Cardiac septum (tissue), 1 donor: ENCODE results near the gene EOMES. TPM values are rescaled to one million over a fixed set of nuclear protein-coding genes. Genes with fewer than 3 reads are reported as not detected.
A peak's percentile ranks its signal among the peaks of the same experiment; 100 is the strongest.

Source experiments
- DNase-seq: peaks from one replicate; pipeline ENCODE4 v3.0.0-alpha.2; 2020; ENCODE audit warnings: low spot score
- intact Hi-C: fragments of 100-400 bp; cut with DNase I; formaldehyde crosslinking; loops from one replicate; pipeline ENCODE4 v1.14.0; 2022
- total RNA-seq: library from RNA; stranded (reverse); fragmentation: NEBNext Ultra II Directional; extraction: Animal tissue kit (Norgen Biotek cat#: 25700); gene quantifications from one replicate; pipeline ENCODE4 v1.2.1, GENCODE V29; 2021
- donor health status: DM: no; HTN: no; CAD: no.

The EOMES gene
- total RNA-seq, 1 donor from 2014 or later = not detected

DNA sequence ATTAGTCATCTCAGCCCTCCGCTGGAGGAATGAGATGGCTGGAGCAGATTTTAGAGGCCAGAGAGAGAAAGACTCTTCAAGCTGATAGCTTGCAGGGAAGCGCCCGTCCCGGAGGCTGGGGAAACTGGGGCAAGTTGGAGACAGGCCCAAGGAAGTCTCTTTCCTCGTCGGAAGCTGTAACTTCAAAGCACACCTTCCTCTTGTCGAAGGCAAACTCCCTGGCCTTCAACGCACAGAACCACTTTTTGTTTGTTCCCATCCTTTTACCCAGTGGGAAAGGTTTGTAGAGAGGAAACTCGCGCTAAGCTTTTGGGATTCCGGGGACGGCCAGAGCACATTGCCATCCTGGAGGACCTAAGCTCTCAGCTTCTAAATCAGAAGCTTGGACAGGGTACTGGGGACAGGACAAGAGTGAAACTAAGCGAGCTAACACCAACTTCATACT is 900 bp upstream of the EOMES start:
- intact Hi-C loops = no loop called here

GRCh38 chr3:27720899-27721716 is 1.0 kb downstream of the EOMES start:
- intact Hi-C loops = no loop called here
- no peak for DNase-seq

More for the DNA sequence above, 900 bp upstream of the EOMES start:
- no peak for DNase-seq

DNA sequence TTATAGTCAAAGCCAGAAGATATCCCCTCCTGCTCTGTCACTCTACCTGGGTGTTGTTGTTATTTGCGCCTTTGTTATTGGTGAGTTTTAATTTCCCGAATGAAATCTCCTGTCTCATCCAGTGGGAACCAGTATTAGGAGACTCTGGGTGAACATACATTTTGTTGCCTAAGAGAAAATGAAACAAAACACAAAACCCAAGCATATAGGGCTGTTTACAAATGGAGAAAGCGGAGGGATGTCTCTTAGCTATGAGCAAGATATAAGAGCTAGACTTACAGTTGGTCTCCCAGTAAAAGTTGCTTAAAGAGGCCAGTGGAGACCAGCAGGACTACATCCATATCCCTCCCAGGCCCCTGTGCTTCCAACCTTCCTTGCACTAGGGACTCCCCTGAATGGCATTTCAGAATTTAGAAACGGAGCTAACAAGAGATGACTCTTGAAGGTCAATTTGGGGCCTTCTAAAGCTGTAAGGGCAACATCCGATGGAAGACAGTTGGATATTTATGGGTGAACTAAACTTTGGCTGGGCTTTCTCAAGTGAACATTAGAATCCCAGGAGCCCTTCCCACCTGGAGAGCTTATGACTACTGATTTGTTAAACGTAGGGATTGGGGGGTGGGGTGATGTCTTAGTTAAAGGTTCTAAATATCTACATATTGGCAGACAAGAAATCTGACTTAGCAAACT is 2.7 kb downstream of the EOMES start:
- intact Hi-C loops = no loop called here

DNA sequence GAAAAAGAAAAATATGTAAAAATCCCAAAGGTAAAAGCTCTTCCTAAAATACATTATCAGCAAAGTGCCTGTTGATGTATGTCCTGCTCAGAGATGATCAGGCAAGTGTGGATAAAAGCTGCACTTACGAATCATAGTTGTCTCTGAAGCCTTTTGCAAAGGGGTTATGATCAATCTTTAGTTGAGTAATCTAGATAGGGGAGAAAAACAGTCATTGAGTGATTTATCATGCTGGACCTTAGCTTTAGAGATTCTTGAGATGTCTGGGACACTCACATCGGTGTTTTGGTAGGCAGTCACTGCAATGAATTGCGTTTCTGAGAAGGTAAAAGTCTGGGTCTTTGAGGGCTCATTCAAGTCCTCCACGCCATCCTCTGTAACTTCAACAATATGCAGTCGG is 3.7 kb downstream of the EOMES start:
- intact Hi-C loops = no loop called here
- no peak for DNase-seq

More for the DNA sequence above, 2.7 kb downstream of the EOMES start:
- DNase-seq = no peak

DNA sequence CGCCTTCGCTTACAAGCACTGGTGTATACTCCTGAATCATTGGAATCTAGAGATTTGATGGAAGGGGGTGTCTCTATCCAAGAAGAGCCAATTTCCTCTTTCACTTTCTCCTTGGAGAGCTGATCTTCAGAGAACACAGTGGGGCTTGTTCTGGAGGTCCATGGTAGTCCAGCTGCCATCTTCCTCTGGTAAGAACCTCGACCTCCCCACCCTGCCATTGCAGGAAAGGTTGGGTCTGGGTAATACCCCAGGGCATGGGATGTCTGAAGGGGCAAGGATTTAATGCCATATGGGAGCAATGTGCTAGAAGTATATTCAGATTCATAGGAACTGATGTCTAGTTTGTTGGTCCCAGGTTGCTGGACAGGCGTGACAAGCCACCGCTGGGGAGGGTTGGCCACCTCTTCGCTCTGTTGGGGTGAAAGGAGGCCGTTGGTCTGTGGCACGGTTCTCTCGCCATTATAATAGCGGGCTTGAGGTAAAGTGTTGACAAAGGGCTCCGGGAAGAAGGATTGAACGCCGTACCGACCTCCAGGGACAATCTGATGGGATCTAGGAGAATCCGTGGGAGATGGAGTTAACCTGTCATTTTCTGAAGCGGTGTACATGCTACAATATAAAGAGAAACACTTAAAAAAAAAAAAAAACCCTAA is 4.8 kb downstream of the EOMES start:
- DNase-seq = no peak
- intact Hi-C loops = no loop called here

DNA sequence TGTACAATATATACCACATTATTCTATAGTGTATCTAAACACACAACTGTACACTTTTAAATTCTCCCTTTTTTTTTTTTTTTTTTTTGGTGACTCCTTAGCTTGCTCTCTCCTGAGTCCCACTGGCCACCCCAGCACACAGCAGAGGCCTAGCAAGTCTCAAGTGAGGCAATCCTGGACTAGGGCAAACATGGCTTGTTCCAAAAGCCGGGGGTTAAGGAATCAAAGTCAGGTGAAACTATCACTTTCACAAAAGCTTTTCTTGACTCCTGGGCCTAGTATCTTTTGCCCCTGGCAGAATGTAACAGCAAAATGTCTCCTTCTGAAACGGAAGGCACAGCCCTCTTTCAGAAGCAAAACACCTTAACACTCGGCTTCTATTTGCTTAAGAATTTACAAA is 5.8 kb downstream of the EOMES start:
- no peak for DNase-seq
- intact Hi-C loops = no loop called here

- DNase-seq = no peak
- intact Hi-C loops = no loop called here
Measured at GRCh38 chr3:27715863-27716262, 6.3 kb downstream of the EOMES start.

DNA sequence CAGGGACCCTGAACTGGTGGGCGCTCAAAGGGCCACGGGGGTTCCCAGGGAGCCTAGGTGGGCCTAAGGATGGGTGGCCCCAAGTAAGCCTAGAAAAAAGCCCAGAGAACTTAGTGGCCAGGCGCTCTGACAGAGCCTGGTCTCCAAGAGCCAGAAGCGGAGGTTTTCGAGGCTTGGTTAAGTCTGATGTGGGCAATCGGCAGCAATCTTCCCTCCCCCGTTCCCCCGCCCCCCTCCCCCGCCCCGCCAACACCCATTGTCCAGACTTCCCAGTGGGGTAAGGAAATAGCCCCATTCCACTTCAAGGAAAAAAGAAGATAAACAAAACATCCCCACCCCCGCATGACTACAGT is 6.7 kb downstream of the EOMES start:
- no peak for DNase-seq
- intact Hi-C loops = no loop called here

DNA sequence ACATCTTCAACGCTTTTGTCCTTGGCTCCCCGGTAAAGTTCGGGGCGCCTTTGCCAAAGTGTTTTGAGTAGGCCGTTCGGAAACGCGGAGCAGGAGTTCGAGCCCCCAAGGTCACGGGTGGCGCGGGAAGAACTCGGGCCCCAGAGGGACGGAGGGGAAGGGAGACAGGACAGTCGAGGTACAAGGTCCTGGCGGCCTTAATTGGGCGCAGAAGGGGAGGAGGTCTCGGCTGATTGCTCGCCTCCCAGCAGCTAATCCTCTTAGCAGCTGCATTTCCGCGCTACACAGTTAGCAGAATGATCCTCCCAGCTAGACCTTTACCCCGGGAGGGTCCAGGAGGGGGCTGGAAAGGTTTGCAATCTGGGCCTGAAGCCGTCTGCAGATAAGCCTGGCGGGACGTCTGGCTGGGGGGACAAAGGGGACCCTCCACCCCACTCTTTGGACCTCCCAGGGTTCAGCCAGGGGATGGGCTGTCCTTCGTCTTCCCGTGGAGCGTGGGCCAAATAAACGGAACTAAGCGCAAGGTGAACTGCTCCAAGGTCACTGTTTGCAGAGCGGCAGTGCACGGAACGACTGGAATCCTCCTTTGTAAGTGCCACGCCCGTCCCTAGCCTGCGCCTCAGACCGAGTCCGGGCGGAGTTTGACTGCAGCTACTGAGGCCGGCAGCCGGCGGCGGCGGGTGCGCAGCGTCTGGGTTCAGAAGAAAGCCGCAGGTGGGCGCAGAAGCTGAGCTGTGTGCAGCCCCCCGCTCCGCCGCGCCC is 7.2 kb downstream of the EOMES start:
- DNase-seq = no peak

GRCh38 chr3:27714146-27714526 is 8.0 kb downstream of the EOMES start:
- no peak for DNase-seq
- intact Hi-C loops = loop anchor here (5.0 kb wide), 1 partner anchor 613 kb away; no protein-coding TSS in a partner anchor

More for the DNA sequence above, 7.2 kb downstream of the EOMES start:
- intact Hi-C loops = loop anchor here (5.0 kb wide), 1 partner anchor 612 kb away; no protein-coding TSS in a partner anchor

DNA sequence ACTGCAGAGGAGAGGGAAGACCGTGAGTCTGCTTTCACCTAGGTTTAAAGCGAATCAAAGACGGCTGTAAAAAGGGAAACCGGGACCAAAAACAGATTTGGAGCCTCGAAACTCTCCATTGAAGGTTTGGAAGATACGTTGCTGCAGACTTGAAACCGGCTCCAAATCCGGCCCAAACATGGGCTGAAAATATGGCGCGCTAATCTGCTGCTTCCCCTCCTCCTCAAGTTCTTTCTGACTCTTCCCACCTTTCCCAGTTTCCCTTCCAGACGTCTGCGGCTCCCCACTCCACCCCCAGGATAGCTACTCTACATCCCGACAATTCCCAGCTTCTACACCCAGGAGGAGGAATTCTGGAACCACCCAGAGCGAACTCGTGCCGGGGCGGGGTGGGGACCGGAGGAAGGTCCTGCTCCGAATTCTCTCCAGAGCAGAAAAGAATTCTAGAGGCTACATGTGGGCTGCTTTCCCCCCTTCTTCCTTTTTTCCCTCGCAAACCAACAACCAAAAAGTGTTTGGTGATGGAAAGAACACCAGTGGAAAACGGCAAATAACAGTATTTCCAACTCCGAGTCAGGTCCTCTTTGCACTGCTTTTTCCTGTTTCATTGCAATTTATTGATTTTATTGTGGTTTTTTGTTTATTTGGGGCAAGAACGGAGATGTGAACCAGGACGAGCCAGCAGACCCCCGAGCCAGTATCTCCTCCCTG is 8.5 kb downstream of the EOMES start:
- intact Hi-C loops = loop anchor here (5.0 kb wide), 1 partner anchor 614 kb away; no protein-coding TSS in a partner anchor
- DNase-seq = no peak

DNA sequence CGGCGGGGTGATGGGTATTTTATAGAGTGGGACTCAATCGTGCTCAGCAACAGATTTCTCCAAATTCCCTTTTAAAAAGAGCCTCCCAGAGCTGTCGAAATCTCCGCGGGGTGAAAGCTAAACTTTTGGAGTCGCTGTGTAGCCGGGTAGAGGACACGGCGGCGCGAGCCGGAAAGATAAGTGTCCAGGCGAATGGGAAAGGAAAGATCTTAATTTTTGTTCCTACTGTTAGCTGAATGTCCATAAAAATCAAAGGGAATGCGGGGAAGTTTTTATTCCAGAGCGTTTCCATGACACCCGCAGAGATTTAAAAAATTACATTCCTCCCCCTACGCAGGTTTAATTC is 9.1 kb downstream of the EOMES start:
- DNase-seq = no peak
- intact Hi-C loops = loop anchor here (5.0 kb wide), 1 partner anchor 614 kb away; no protein-coding TSS in a partner anchor

DNA sequence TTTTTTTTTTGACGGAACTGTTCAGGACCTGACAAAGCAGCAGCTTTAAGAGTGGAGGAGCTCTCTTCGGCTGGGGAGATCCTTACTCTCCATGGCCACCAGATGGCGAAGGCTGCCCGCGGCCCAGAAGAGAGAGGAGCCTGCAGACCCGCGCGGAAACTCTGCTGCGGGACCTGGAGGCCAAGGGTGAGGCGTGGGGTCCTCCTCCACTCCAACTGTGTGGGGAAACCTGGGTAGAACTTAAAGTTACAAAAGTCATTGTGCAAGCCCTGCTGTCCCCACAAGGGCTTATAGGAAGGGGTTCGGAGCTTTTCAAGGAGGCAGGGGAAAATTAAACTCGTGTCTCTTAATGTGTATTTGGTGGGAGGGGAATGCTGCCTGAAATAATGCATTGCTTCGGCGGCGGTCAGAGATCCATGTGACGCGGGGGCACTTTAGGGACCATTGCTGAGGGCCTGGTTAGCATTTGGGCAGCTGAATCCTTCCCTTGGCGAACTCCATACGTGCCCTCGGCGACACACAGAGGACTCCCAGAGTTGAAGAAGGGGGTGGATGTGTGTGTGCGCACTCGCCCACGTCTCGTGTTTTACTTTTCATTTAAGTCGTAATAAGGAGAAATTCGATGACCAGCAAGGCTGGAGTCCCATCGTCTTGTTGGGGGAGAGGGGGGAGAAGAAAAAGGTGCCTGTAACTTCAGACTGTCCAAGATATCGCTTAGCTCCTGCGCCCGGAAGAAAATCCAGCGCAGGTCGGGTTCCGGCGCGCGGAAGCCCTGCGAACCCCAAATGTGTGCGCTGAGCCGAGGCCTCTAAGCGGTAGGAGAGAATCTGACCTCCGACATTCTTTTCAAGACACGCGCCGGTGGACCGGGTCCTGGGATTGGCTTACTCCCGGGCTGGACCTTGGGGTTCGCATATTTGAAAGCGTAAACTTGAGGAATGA is 9.7 kb downstream of the EOMES start:
- DNase-seq = peak; percentile 86
- intact Hi-C loops = loop anchor here (5.0 kb wide), 1 partner anchor 615 kb away; no protein-coding TSS in a partner anchor

- no peak for DNase-seq
- intact Hi-C loops = no loop called here
Measured at GRCh38 chr3:27708250-27708649, 13.9 kb downstream of the EOMES start.

DNA sequence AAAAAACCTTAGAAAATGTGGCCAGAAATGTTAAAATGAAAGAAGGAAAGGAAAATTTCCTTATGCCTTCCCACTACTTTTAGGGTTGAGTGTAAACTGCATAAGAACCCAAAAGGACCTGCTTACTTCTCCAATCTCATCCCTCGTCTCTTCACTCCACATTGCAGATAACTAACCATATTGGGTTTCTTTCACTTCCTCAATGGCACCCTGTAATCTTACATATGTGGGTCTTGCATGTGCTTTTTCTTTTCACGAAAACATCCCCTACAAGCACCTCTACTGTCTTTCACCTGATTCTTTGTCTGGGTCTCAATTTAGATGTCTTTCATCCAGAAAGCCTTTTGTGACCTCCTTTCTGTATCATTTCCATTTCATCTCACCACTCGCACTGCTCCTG is 23.1 kb downstream of the EOMES start:
- DNase-seq = no peak
- intact Hi-C loops = no loop called here

- intact Hi-C loops = no loop called here
- no peak for DNase-seq
Measured at GRCh38 chr3:27696906-27697305, 25.2 kb downstream of the EOMES start.

DNA sequence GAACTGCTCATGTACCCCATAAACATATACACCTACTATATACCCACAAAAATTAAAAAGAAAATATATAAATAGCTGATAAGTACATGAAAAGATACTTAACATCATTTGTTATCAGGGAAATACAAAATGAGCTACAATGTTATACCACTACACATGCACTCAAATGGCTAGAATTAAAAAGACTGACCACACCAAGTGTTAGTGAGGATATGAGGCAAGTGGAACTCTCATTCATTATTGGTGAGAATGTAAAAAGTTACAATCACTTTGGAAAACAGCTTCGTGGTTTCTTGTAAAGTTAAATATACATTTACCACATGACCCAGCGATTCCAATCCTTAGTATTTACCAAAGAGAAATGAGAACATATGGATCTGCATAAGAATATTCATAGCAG is 26.5 kb downstream of the EOMES start:
- intact Hi-C loops = no loop called here
- no peak for DNase-seq

DNA sequence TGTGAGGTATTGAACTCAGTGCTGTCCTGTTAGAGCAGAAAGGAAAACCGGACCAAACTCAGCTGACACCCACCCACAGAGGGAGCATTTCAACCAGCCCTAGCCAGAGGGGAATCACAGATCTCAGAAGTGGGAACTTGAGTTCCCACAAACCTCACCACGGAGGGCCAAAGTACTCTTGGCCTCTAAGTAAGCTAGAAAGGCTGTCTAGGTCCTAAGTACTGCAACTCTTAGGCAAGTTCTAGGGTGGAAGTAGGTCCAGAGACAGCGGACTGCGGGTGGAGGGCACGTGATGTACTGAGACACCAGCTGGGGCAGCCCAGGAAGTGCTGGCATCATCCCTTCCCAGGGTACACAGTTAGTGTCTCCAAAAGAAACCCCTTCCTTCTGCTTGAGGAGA is 34.1 kb downstream of the EOMES start:
- DNase-seq = no peak
- intact Hi-C loops = no loop called here
